ENCODE data around the gene ATRN. TPM values are rescaled to one million over a fixed set of nuclear protein-coding genes. Genes with fewer than 3 reads are reported as not detected.

Gene ATRN
- polyA plus RNA-seq, 1 experiment = 59.7 TPM

DNA sequence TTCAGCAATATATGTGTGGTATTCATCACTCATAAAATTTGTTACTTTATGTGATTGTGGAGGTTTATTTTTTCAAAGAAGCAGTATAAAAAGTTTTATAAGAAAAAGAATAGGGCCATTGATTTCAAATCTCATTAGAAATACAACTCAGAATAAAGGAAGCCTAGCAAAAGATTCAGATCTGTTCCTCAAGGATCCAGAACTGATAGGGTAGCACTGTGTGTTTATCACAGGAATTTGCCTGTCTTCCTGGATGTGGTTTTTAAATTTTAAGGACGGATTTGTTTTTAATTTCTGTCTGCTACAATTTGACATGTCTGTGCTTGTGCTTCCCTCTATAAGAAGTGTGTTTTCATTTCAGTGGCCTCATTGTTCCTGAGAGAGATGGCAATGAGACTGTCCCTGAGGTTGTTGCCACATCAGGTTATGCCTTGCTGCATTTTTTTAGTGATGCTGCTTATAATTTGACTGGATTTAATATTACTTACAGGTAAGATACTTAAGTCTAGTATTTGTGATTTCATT, 74.6 kb downstream of the ATRN start:
- H3K4me3 ChIP-seq (ENCODE audit: low read depth, low read length) = no peak overlapping the region
- DNase-seq (ENCODE audit: low read depth, low spot score) = no peak
- TF ChIP-seq, protein P1, sequence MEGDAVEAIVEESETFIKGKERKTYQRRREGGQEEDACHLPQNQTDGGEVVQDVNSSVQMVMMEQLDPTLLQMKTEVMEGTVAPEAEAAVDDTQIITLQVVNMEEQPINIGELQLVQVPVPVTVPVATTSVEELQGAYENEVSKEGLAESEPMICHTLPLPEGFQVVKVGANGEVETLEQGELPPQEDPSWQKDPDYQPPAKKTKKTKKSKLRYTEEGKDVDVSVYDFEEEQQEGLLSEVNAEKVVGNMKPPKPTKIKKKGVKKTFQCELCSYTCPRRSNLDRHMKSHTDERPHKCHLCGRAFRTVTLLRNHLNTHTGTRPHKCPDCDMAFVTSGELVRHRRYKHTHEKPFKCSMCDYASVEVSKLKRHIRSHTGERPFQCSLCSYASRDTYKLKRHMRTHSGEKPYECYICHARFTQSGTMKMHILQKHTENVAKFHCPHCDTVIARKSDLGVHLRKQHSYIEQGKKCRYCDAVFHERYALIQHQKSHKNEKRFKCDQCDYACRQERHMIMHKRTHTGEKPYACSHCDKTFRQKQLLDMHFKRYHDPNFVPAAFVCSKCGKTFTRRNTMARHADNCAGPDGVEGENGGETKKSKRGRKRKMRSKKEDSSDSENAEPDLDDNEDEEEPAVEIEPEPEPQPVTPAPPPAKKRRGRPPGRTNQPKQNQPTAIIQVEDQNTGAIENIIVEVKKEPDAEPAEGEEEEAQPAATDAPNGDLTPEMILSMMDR (IDR thresholded peaks at IDR 0.05; ENCODE audit: low read depth, low read length) = no peak
- no peaks in the 10 kb centered on the region for H3K27me3 ChIP-seq (ENCODE audit: control insufficient read depth, insufficient read depth, low read length)
- H3K9me3 ChIP-seq (ENCODE audit: control insufficient read depth, insufficient read depth, low read length) = no peaks in the 10 kb centered on the region
- no peak overlapping the region for H3K27ac ChIP-seq (ENCODE audit: low read depth, low read length)
- ChIA-PET POLR2A (interaction anchor here (0.6 kb wide), 1 partner anchor 75 kb away, joined by 3 read pairs; no protein-coding TSS in a partner anchor), CTCF (no interaction called here)

DNA sequence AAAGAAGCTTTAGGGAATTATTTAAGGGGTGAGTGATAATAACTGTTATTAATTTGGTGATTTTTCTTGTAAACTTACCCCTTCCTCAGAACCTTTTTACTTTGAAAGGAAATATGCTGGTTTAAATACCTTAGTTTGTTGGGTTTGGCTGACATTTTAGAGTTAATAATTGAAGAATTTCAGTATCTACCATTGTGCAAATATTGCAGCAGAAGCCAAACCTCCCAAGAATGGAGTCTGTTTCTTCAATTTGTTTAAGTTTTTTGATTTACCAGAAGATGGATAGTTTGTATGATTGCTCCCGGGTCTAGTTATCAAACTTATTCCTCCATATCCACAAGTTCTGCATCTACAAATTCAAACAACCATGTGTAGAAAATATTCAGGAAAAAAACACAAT, 77.1 kb downstream of the ATRN start:
- Histone ChIP-seq H3K9me3 (ENCODE audit: control insufficient read depth, insufficient read depth, low read length) (no peaks in the 10 kb centered on the region), H3K27ac (ENCODE audit: low read depth, low read length) (no peak overlapping the region), H3K4me3 (ENCODE audit: low read depth, low read length) (no peak overlapping the region), H3K27me3 (ENCODE audit: control insufficient read depth, insufficient read depth, low read length) (no peaks in the 10 kb centered on the region)
- CTCF ChIA-PET = interaction anchor here (1.8 kb wide), 1 partner anchor 16 kb away, joined by 11 read pairs; no protein-coding TSS in a partner anchor
- DNase-seq (ENCODE audit: low read depth, low spot score) = no peak
- POLR2A ChIA-PET = interaction anchor here (0.6 kb wide), 1 partner anchor 1738 kb away, joined by 4 read pairs; no protein-coding TSS in a partner anchor
- TF ChIP-seq, protein P1 (IDR thresholded peaks at IDR 0.05; ENCODE audit: low read depth, low read length) = no peak

DNA sequence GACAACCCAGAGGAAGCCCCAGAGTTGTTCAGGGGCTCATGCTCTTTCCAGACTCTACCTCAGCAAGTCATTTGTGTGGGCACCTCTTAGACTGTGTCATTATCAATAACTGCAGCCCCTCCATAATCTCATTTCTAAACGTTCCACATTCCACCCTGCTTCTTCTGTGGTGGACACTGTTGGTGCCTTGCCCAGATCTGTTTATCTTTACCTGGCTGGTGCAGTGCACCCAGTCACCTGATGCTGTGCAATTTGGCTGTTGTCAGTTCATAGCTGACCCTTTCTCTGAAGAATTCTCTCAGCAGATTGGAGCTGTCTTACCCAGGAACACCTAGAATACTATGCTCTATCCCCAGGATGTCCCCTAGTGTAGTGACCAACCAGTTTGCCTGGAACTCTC, 80.0 kb downstream of the ATRN start:
- no peak for DNase-seq (ENCODE audit: low read depth, low spot score)
- TF ChIP-seq, protein P1 (IDR thresholded peaks at IDR 0.05; ENCODE audit: low read depth, low read length) = no peak
- CTCF ChIA-PET = interaction anchor here (4.1 kb wide), 1 partner anchor 12 kb away, joined by 27 read pairs; no protein-coding TSS in a partner anchor
- Histone ChIP-seq H3K27me3 (ENCODE audit: control insufficient read depth, insufficient read depth, low read length) (no peaks in the 10 kb centered on the region), H3K4me3 (ENCODE audit: low read depth, low read length) (no peak overlapping the region), H3K9me3 (ENCODE audit: control insufficient read depth, insufficient read depth, low read length) (no peaks in the 10 kb centered on the region), H3K27ac (ENCODE audit: low read depth, low read length) (no peak overlapping the region)
- POLR2A ChIA-PET = no interaction called here

DNA sequence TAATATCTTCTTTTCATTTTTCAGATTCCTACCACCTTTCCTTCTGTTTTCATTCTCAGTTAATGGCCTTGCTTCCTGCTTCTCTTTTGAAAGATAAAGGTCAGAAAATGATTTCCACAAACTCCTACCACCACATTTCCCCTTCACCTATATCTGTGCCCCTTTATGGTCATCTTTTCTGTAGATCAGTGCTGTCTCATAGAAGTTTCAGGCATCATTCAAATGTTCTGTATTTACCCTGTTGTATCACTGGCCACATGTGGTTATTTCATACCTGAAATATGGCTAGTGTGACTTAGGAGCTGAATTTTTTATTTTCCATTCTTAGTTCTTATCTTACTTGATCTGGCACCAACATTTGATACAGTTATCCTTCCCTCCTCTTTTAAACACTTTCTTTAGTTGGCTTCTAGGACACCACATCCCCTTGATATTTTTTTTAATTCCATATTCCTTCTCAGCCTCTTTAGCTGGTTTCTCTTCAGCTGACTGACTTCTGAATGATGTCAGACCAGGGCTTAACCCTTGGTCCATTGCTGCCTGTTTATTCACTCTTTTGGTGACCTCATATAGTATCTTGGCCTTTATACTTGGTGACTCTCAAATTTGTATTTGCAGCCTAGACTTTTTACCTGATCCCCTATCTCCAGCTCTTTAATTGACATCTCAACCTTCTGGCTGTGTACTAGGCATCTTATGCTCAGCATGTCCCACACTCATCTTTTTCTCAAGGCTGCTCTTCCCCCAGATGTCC, 81.0 kb downstream of the ATRN start:
- Histone ChIP-seq H3K27ac (ENCODE audit: low read depth, low read length) (no peak overlapping the region), H3K9me3 (ENCODE audit: control insufficient read depth, insufficient read depth, low read length) (no peaks in the 10 kb centered on the region), H3K4me3 (ENCODE audit: low read depth, low read length) (no peak overlapping the region), H3K27me3 (ENCODE audit: control insufficient read depth, insufficient read depth, low read length) (no peaks in the 10 kb centered on the region)
- POLR2A ChIA-PET = no interaction called here
- CTCF ChIA-PET = interaction anchor here (1.4 to 4.1 kb wide), 2 partner anchors 11 to 235 kb away, joined by 6 to 27 read pairs; no protein-coding TSS in a partner anchor
- TF ChIP-seq, protein P1 (IDR thresholded peaks at IDR 0.05; ENCODE audit: low read depth, low read length) = no peak
- DNase-seq (ENCODE audit: low read depth, low spot score) = no peak

DNA sequence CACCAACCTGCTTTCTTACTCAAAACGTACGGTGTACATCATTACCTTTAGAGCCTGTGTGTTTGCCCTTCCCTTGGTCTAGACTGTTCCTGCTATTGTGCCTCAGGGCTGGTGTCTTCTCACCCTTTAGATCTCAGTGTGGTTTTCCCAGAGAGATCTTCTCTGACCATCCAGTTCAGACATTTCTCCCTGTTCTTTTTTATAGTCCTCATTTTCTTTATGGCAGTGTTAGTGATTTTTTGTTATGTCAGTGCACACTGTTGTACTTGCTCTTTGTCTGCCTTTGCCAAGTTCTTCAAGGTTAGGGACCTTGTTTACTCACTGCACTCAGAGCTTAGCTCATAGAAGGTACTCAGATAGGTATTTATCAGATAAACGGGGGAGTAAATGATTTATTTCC, 82.8 kb downstream of the ATRN start:
- TF ChIP-seq, protein P1 (IDR thresholded peaks at IDR 0.05; ENCODE audit: low read depth, low read length) = no peak
- Histone ChIP-seq H3K27me3 (ENCODE audit: control insufficient read depth, insufficient read depth, low read length) (no peaks in the 10 kb centered on the region), H3K4me3 (ENCODE audit: low read depth, low read length) (no peak overlapping the region), H3K27ac (ENCODE audit: low read depth, low read length) (no peak overlapping the region), H3K9me3 (ENCODE audit: control insufficient read depth, insufficient read depth, low read length) (no peaks in the 10 kb centered on the region)
- ChIA-PET CTCF (no interaction called here), POLR2A (no interaction called here)
- DNase-seq (ENCODE audit: low read depth, low spot score) = no peak

Measured in AG04450 (cell line).